ENCODE data around the gene ARHGAP23.

DNA sequence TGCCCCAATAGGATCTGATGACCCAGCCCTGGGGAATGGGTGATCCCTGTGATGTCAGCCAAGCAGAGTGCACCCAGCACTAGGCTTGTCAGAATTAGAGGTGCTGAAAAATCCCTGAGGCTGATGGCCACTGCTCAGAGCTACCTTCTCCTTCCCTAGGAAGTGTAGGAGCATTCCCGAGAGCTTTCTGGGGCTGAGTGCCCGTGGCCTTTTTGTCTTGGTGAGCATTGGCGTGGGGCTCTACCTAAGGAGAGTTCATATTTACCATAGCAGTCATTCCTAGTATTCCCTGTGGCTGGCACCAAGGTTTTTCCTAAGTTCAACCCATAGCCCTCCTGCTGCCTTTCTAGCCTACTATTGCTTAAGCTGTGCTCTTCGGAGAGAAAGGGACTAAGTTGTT is 22.6 kb upstream of the ARHGAP23 start:
- no peak for TF ChIP-seq CTCF (conservative IDR thresholded peaks at IDR 0.05 in 1 of 2, IDR thresholded peaks at IDR 0.05 in 1 of 2; ENCODE audit: low read depth in 1 of 2, low read length in 2 of 2)
- no peak for TF ChIP-seq EZH2 (IDR thresholded peaks at IDR 0.05; ENCODE audit: low read length, missing control alignments)
